Breast epithelium (tissue), 4 donors: Measurements from ENCODE around the gene RNF166. TPM values are rescaled to one million over a fixed set of nuclear protein-coding genes. Genes with fewer than 3 reads are reported as not detected.

ENCODE experiments used
- DNase-seq, 2 donors: peaks; one replicate each; pipeline ENCODE4 v3.0.0-alpha.2; 2019; ENCODE audit warnings: low spot score in 2 of 2
- H3K27ac ChIP-seq, 2 donors: fragments of 200-600 bp; sonication (generic) in 1 of 2; one replicate each; pipeline ENCODE4 v1.5.1; 2016 to 2019; ENCODE audit warnings: mild to moderate bottlenecking in 1 of 2
- H3K27me3 ChIP-seq, 2 donors: fragments of 200-600 bp; sonication (generic) in 1 of 2; one replicate each; pipeline versions ENCODE4 v1.5.1 to v1.6.0; 2017 to 2019; ENCODE audit warnings: control low read depth in 1 of 2, mild to moderate bottlenecking in 1 of 2
- H3K36me3 ChIP-seq: fragments of 200-600 bp; one replicate; pipeline ENCODE4 v1.5.1; 2019
- H3K4me1 ChIP-seq, 2 donors: fragments of 200-600 bp; sonication (generic); one replicate each; pipeline ENCODE4 v1.5.1; 2016 to 2019; ENCODE audit warnings: control low read depth in 1 of 2
- H3K4me3 ChIP-seq, 3 donors: fragments of 200-600 bp; sonication (generic); 1 replicate in 2 of 3; 2 replicates in 1 of 3; pipeline ENCODE4 v1.5.1; 2016 to 2019; ENCODE audit warnings: mild to moderate bottlenecking in 3 of 3, moderate library complexity in 2 of 3
- H3K9me3 ChIP-seq, 2 donors: fragments of 200-600 bp; sonication (generic) in 1 of 2; one replicate each; pipeline ENCODE4 v1.5.1; 2016 to 2019; ENCODE audit warnings: control low read depth in 1 of 2
- POLR2A ChIP-seq: fragments of 450-650 bp; IDR thresholded peaks from one replicate; pipeline ENCODE4 v1.6.1; 2016; ENCODE audit warnings: antibody characterized with exemption, mild to moderate bottlenecking, moderate library complexity
- POLR2AphosphoS5 ChIP-seq, 3 donors: sonication (generic); formaldehyde crosslinking; IDR thresholded peaks; one replicate each; pipeline ENCODE4 v1.6.1; 2017; ENCODE audit warnings: antibody characterized with exemption in 3 of 3
- intact Hi-C: fragments of 100-400 bp; cut with DNase I; formaldehyde crosslinking; loops from one replicate; pipeline ENCODE4 v1.15.1; 2023; ENCODE audit warnings: low total_unique reads
- total RNA-seq, 3 donors: library from RNA; depleted of rRNA; stranded (reverse); fragments of >200 nt; gene quantifications; one replicate each; pipeline ENCODE4 v1.1.0, GENCODE V29; 2016
- TF ChIP-seq, protein P1 (sequence below), 3 donors: fragments of 450-650 bp; IDR thresholded peaks; one replicate each; pipeline ENCODE4 v1.5.1; 2016 to 2017; ENCODE audit warnings: antibody characterized with exemption in 3 of 3, mild to moderate bottlenecking in 3 of 3, moderate library complexity in 3 of 3

Gene RNF166
- total RNA-seq, 3 donors from 2014 or later = 19.2 to 22.0 (median 21.9) TPM

DNA sequence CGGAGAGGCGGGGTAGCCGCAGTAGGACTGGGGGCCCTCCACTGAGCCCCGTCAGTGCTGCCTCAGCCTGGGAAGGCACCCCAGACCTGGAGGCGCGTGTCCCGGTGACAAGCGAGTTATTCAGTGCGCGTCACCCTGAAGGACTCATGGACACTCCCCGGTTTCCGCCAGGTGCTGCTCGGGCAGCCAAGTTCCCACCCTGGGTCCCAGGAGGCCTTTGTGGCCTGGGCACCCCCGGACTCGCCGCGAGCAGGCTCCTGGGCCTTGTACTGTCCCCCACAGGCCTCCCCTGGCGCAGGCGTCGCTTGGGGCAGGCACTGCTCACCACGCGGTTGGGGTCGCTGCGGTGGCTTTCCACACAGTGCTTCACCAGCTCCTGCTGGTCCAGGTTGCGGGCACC is 7.6 kb downstream of the RNF166 start:
- H3K36me3 ChIP-seq = no peaks in the 10 kb centered on the region
- TF ChIP-seq POLR2A (no peak), POLR2AphosphoS5 (IDR thresholded peaks at IDR 0.05) (no peak)
- TF ChIP-seq, protein P1, sequence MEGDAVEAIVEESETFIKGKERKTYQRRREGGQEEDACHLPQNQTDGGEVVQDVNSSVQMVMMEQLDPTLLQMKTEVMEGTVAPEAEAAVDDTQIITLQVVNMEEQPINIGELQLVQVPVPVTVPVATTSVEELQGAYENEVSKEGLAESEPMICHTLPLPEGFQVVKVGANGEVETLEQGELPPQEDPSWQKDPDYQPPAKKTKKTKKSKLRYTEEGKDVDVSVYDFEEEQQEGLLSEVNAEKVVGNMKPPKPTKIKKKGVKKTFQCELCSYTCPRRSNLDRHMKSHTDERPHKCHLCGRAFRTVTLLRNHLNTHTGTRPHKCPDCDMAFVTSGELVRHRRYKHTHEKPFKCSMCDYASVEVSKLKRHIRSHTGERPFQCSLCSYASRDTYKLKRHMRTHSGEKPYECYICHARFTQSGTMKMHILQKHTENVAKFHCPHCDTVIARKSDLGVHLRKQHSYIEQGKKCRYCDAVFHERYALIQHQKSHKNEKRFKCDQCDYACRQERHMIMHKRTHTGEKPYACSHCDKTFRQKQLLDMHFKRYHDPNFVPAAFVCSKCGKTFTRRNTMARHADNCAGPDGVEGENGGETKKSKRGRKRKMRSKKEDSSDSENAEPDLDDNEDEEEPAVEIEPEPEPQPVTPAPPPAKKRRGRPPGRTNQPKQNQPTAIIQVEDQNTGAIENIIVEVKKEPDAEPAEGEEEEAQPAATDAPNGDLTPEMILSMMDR (IDR thresholded peaks at IDR 0.05) = no peak
- intact Hi-C loops = no loop called here
- no peaks in the 10 kb centered on the region for H3K4me1 ChIP-seq
- no peak overlapping the region for H3K4me3 ChIP-seq
- no peaks in the 10 kb centered on the region for H3K9me3 ChIP-seq
- no peaks in the 10 kb centered on the region for H3K27me3 ChIP-seq
- no peak overlapping the region for H3K27ac ChIP-seq
- DNase-seq = no peak

DNA sequence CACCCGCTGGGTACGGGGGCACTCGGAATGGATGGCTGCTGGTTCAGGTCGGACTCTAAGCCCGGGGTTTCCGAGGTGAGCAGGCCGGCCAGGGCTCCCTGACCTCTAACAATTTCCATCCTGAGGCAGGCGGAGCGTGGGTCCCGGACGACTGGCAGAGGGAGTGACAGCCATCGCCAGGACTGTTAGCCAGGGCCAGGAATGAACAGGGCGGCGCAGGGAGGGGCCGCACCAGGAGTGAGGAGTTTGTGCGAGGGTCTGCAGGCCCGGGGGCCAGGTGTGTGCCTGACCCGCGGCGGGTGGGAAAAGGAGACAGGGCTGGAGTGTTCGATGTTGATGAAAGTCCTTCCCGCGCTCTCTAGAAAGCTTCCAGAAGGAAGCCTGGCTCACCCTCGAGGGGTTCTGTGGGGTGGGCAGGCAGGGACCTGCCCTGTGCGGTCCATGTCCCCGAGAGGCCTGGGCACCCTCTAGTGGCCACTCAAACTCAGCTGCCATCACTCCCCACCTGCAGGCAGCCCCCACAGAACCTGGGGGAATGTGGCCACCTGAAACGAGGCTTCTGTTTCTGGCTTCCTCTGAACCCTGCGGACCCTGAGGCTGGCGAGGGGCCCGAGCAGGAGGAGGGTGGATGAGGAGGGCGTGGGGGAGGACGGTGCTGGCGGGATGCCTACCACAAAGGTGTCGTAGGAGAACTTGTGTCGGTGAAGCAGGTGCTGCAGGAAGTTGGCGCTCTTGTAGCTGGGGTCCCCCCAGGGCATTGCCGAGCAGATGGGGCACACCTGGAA is 8.2 kb downstream of the RNF166 start:
- Histone ChIP-seq H3K4me1 (no peaks in the 10 kb centered on the region), H3K27ac (no peak overlapping the region), H3K9me3 (no peaks in the 10 kb centered on the region), H3K4me3 (no peak overlapping the region), H3K27me3 (no peaks in the 10 kb centered on the region), H3K36me3 (no peaks in the 10 kb centered on the region)
- intact Hi-C loops = no loop called here
- TF ChIP-seq POLR2AphosphoS5 (IDR thresholded peaks at IDR 0.05) (no peak), POLR2A (no peak)
- TF ChIP-seq, protein P1 (IDR thresholded peaks at IDR 0.05) = no peak
- no peak for DNase-seq

DNA sequence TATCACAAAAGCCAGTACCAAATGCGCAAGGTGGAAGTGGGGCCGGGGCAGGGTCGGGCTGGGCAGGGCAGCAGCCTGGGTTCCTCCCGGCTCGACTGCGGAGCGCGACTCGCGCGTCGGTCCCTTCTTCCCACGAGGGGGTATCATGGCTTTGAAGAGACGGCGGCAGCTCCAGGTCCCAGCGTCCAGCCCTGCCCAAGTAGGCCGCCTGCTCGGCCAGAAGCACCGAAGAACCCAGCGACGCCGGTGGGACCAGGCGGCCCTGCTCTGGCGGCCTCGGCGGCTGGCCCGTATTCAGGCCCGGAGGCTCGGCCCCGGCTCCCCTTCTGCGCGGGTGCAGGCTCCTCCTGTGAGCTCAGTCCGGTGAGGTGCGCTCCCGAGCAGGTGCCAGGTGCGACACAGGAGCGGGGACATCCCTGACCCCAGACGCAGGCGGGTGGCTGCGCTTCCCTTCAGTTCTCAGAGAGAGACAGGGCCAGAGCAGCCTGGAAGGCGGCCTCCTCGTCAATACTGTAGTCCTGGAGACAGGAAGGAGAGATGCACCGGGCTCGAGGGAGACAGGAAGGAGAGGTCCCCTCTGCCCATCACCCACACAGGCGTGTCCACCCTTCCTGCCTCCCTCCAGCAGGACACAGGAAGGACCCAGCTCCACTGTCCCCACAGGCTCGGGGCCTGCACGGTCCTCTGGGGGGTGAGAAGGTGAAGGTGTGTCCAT is 8.9 kb downstream of the RNF166 start:
- DNase-seq = no peak
- intact Hi-C loops = no loop called here
- H3K4me1 ChIP-seq = no peaks in the 10 kb centered on the region
- no peak overlapping the region for H3K4me3 ChIP-seq
- no peak overlapping the region for H3K27ac ChIP-seq
- H3K36me3 ChIP-seq = no peaks in the 10 kb centered on the region
- H3K9me3 ChIP-seq = no peaks in the 10 kb centered on the region
- no peak for TF ChIP-seq POLR2A
- TF ChIP-seq, protein P1 (IDR thresholded peaks at IDR 0.05) = no peak
- TF ChIP-seq POLR2AphosphoS5 (IDR thresholded peaks at IDR 0.05) = no peak
- no peaks in the 10 kb centered on the region for H3K27me3 ChIP-seq

DNA sequence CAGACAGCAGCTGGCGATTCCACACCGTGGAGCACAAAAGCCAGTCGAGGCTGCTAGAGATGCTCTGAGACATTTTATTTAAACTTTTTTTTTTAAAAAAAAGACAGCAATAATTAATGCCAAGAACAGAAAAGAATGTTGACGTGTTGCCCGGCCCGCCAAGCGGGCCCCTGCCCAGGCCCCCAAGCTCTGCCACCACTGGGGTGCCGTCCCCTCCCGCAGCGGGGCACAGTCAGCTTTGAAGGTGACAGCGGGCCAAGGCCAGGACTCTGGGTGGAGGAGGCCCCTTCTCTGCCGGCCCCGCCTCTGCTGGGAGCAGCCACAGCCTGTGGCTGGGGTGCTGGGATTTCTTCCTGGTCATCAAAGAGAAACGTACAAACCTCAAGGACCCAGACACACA is 9.8 kb downstream of the RNF166 start:
- Histone ChIP-seq H3K27ac (no peak overlapping the region), H3K36me3 (no peaks in the 10 kb centered on the region), H3K4me3 (no peak overlapping the region), H3K27me3 (no peaks in the 10 kb centered on the region), H3K9me3 (no peaks in the 10 kb centered on the region), H3K4me1 (no peaks in the 10 kb centered on the region)
- intact Hi-C loops = no loop called here
- no peak for TF ChIP-seq POLR2A
- TF ChIP-seq, protein P1 (IDR thresholded peaks at IDR 0.05) = no peak
- TF ChIP-seq POLR2AphosphoS5 (IDR thresholded peaks at IDR 0.05) = no peak
- DNase-seq = no peak

DNA sequence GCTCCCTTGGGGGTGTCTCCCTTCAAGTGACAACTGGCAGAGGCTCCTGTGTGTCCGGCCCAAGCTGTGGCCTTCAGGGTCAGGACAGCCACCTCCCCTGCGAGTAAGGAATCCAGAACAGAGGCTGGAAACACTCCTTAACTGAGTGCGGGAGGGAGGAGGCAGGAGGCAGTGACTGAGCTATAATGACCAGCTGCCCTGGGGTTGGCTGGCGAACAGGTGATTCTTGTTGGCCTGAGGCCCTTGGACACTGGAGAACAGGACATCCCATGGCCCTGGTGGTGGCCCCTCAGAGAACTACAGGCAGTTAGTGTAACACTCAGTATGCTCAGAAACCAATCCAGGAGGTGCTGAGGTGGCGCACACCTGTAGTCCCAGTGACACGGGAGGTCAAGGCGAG is 10.5 kb downstream of the RNF166 start:
- no peaks in the 10 kb centered on the region for H3K4me1 ChIP-seq
- H3K27ac ChIP-seq = no peak overlapping the region

More for the DNA sequence above, 10.5 kb downstream of the RNF166 start:
- TF ChIP-seq, protein P1 (IDR thresholded peaks at IDR 0.05) = no peak
- TF ChIP-seq POLR2A (no peak), POLR2AphosphoS5 (IDR thresholded peaks at IDR 0.05) (no peak)
- H3K36me3 ChIP-seq = no peaks in the 10 kb centered on the region
- H3K9me3 ChIP-seq = no peaks in the 10 kb centered on the region
- H3K27me3 ChIP-seq = peaks cover 0 to 5% of the 10 kb centered on the region in 2 donors
- intact Hi-C loops = no loop called here
- no peak overlapping the region for H3K4me3 ChIP-seq
- no peak for DNase-seq
